ENCODE results near the gene EXT2. TPM values are rescaled to one million over a fixed set of nuclear protein-coding genes. Genes with fewer than 3 reads are reported as not detected.

EXT2 gene
- total RNA-seq, 2 donors from 2014 or later: 76.5 to 96.7 TPM

DNA sequence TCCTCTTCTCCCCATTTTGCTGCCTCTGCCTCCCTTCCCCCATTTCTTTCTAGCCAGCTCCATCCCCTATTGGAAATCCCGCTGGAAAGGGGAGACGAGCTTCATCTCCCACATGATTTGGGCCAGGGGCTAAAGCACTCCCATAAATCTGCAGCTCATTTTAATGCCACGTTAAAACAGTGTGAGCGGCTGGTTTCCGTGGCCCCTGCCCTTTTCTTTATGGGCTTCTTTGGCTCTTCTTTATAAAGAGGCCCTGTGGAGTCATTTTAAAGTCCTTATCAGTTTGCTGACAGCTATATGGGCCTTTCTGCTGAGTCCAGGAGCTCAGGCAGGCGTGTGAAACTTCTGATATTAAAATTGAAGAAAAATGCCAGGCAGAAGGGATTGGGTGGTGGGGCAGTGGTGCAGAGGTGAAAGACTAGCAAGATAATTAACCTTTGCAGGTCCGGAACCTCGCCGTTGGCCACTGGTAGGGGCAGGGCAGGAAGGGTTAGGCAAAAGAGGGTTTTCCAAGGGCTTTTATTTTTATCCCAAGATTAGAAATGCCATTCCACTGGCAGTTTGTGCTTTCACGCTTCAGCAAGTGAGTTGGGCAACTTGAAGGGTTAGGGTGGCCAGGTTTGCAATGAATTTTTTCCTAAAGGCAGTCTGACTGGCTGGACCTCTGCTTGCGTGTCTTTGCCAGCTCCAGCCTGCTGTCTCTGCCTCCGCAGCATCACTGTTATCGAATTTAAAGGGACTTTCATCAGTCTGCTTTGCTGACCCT lies 44.3 kb downstream of the EXT2 start:
- TF ChIP-seq POLR2AphosphoS5 (IDR thresholded peaks at IDR 0.05): no peak
- TF ChIP-seq, protein P1, sequence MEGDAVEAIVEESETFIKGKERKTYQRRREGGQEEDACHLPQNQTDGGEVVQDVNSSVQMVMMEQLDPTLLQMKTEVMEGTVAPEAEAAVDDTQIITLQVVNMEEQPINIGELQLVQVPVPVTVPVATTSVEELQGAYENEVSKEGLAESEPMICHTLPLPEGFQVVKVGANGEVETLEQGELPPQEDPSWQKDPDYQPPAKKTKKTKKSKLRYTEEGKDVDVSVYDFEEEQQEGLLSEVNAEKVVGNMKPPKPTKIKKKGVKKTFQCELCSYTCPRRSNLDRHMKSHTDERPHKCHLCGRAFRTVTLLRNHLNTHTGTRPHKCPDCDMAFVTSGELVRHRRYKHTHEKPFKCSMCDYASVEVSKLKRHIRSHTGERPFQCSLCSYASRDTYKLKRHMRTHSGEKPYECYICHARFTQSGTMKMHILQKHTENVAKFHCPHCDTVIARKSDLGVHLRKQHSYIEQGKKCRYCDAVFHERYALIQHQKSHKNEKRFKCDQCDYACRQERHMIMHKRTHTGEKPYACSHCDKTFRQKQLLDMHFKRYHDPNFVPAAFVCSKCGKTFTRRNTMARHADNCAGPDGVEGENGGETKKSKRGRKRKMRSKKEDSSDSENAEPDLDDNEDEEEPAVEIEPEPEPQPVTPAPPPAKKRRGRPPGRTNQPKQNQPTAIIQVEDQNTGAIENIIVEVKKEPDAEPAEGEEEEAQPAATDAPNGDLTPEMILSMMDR (IDR thresholded peaks at IDR 0.05): no peak
- no peak for TF ChIP-seq POLR2A (IDR thresholded peaks at IDR 0.05)
- Histone ChIP-seq H3K36me3 (no peaks in the 10 kb centered on the region), H3K9me3 (no peaks in the 10 kb centered on the region), H3K27ac (peak overlapping the region; percentile 7), H3K27me3 (replicated peaks; ENCODE audit: insufficient read depth) (no peaks in the 10 kb centered on the region), H3K4me3 (no peak overlapping the region), H3K4me1 (replicated peaks) (peaks cover 10% of the 10 kb centered on the region)
- intact Hi-C loops (cut with DNase I): no loop called here
- WGBS: 51% methylated on average over 13 of the region's 13 CpGs
- no peak for DNase-seq (ENCODE audit: low spot score)

DNA sequence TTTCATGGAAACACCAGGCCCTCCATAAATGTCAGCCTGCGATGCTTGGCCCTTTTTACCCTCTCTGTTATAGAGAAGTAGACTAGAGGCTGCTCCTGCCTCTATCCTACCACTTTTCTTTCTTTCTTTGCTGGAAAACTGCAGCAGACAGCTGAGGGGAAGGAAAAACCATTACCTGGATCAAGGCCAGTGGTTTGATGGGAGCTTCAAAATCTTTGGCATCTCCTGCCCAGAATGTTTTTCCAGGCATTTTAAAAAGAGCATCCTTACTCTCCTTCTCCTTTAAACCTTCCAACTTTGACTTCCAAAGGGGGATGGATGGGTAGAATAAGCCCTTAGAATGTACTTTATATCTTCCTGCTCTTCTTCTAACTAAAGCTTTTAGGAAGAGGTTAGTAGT lies 44.9 kb downstream of the EXT2 start:
- Histone ChIP-seq H3K36me3 (no peaks in the 10 kb centered on the region), H3K4me1 (replicated peaks) (peaks cover 10% of the 10 kb centered on the region), H3K27me3 (replicated peaks; ENCODE audit: insufficient read depth) (no peaks in the 10 kb centered on the region), H3K27ac (peak overlapping the region in 1 of 2 donors; percentile 7), H3K9me3 (no peaks in the 10 kb centered on the region), H3K4me3 (no peak overlapping the region)
- no peak for TF ChIP-seq POLR2AphosphoS5 (IDR thresholded peaks at IDR 0.05)
- TF ChIP-seq, protein P1 (IDR thresholded peaks at IDR 0.05): no peak
- TF ChIP-seq POLR2A (IDR thresholded peaks at IDR 0.05): no peak
- WGBS: 48% methylated on average over 1 of the region's 1 CpG
- intact Hi-C loops (cut with DNase I): no loop called here
- DNase-seq (ENCODE audit: low spot score): no peak

DNA sequence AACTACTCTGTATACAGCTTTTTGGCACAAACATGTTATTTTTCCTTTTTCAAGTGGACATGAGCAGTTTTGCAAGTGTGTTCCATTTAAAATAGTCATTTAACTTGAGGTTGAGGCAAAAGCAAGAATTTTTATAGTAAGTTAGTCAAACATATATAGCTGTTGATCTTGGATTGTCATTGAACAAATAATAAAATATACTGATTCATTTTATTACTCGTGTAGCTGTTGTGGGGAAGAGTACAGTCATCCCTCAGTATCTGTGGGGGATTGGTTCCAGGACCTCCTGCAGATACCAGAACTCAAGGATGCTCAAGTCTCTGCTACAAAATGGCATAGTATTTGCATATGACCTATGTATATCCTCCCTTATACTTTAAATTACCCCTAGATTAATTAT lies 45.3 kb downstream of the EXT2 start:
- H3K9me3 ChIP-seq: no peaks in the 10 kb centered on the region
- H3K36me3 ChIP-seq: no peaks in the 10 kb centered on the region
- 10% methylated on average over 1 of the region's 1 CpG for WGBS
- peaks cover 10% of the 10 kb centered on the region for H3K4me1 ChIP-seq (replicated peaks)
- TF ChIP-seq POLR2A (IDR thresholded peaks at IDR 0.05) (no peak), POLR2AphosphoS5 (IDR thresholded peaks at IDR 0.05) (no peak)
- TF ChIP-seq, protein P1 (IDR thresholded peaks at IDR 0.05): no peak
- H3K4me3 ChIP-seq: no peak overlapping the region
- intact Hi-C loops (cut with DNase I): no loop called here
- H3K27me3 ChIP-seq (replicated peaks; ENCODE audit: insufficient read depth): no peaks in the 10 kb centered on the region
- no peak for DNase-seq (ENCODE audit: low spot score)
- no peak overlapping the region for H3K27ac ChIP-seq

DNA sequence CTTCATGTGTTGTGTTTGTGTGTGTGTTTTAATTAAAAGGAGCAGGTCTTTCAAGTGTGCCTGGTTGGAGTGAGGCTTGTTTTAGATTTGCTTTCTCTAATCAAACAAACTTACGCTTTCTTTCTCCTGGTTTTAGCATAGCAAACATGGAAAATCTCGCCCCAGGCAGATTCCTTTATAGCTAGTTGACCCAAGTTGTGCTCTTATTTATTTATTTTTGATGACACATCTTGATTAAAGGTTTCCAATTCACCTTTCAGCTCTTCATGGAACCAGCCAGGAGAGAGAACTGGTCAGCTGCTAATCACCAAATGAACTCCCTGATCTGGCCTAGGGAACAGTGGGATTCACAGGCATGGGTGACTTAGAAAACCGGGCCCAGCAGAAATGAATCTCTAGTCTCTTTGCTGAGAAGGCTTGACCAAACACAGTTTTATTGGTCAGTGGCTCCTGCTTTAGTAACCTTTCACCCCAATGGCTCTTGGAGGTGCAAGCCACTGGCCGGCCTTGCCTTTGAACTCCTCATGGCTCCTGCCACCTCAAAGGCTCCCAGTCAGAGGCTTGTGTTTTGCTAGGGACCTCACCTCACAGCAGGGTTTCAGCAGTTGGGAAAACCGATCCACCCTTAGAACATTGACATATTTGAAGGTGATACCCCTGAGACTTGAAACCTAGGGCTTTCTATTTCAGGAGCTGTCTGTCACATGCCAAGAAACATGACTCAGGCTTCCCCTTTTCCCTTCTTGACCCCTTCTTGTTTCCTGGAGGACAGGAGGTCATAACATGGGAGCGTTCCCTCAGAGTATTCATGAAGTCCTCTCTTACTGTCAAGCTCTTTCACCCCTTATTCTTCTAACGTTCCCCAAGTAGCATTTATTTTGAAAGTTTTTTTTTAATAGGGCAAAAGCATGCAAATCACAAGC lies 48.8 kb downstream of the EXT2 start:
- DNase-seq (ENCODE audit: low spot score): peak; percentile 69
- Histone ChIP-seq H3K4me1 (replicated peaks) (peaks cover 8% of the 10 kb centered on the region), H3K27me3 (replicated peaks; ENCODE audit: insufficient read depth) (no peaks in the 10 kb centered on the region), H3K36me3 (no peaks in the 10 kb centered on the region), H3K4me3 (no peak overlapping the region), H3K27ac (peak overlapping the region; percentile 63 to 65), H3K9me3 (no peaks in the 10 kb centered on the region)
- TF ChIP-seq POLR2A (IDR thresholded peaks at IDR 0.05) (no peak), POLR2AphosphoS5 (IDR thresholded peaks at IDR 0.05) (peak; percentile 44)
- intact Hi-C loops (cut with DNase I): no loop called here
- 68% methylated on average over 7 of the region's 7 CpGs for WGBS

DNA sequence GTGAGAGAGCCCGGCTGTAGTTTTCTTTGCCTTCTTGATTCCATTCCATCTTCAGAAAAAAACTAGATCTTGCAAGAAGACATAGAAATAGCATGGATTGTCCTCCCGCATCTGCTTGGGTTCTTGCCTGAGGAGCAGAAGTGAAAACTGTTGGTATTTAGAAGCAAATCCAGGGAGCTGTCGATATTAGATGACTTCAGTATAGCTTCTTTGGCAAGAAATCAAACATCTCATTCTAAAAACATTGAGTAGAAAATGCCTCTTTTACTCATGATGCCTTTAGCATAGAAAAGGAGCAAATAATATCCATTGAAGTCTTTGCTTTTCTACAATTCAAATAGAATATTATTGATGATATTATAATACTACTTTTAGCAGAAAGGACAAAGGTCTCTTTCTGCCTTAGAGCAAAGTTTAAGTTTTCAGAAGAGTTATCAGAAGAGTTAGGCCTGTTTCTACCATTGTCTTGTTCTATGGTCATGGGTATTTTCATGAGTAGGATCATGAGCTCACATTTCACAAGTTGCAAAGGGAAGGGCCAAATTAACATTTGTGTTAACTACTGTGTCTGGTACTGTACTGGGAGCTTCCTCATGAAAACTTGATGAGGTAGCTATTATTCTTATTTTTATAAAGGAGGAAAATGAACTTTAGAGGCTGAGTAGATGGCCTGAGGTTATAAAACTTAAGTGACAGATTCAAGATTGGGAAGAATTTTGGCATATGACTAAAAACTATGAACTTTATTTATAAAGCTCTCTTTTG lies 49.7 kb downstream of the EXT2 start:
- H3K4me3 ChIP-seq: no peak overlapping the region
- TF ChIP-seq, protein P1 (IDR thresholded peaks at IDR 0.05): no peak
- no peak for TF ChIP-seq POLR2AphosphoS5 (IDR thresholded peaks at IDR 0.05)
- no peak for TF ChIP-seq POLR2A (IDR thresholded peaks at IDR 0.05)
- H3K36me3 ChIP-seq: no peaks in the 10 kb centered on the region
- 84% methylated on average over 3 of the region's 3 CpGs for WGBS
- H3K27me3 ChIP-seq (replicated peaks; ENCODE audit: insufficient read depth): no peaks in the 10 kb centered on the region
- intact Hi-C loops (cut with DNase I): no loop called here
- no peak overlapping the region for H3K27ac ChIP-seq
- DNase-seq (ENCODE audit: low spot score): no peak
- H3K4me1 ChIP-seq (replicated peaks): no peaks in the 10 kb centered on the region
- H3K9me3 ChIP-seq: no peaks in the 10 kb centered on the region
